Smooth muscle cell (in vitro differentiated cells): ENCODE results near the gene RFNG. TPM values are rescaled to one million over a fixed set of nuclear protein-coding genes. Genes with fewer than 3 reads are reported as not detected.

Experiments used
- DNase-seq: peaks from one replicate; lab custom pipeline; 2025; ENCODE audit not compliant: unreplicated experiment; lab: John Stamatoyannopoulos, UW
- H2AFZ ChIP-seq: fragments of 200-600 bp; sonication (generic); 2 replicates; pipeline ENCODE4 v1.6.0; 2016; ENCODE audit warnings: antibody characterized with exemption, low read depth, mild to moderate bottlenecking
- H3F3A ChIP-seq: fragments of 200-600 bp; sonication (generic); 2 replicates; pipeline ENCODE4 v1.6.0; 2017; ENCODE audit warnings: antibody characterized with exemption, low read depth
- H3K27ac ChIP-seq: fragments of 200-600 bp; sonication (generic); 2 replicates; pipeline ENCODE4 v1.5.1; 2016; ENCODE audit warnings: low read depth, mild to moderate bottlenecking
- H3K27me3 ChIP-seq: fragments of 200-600 bp; sonication (generic); 2 replicates; pipeline ENCODE4 v1.6.1; 2016; ENCODE audit warnings: low read depth, mild to moderate bottlenecking
- H3K36me3 ChIP-seq: fragments of 200-600 bp; sonication (generic); 2 replicates; pipeline ENCODE4 v1.5.1; 2016; ENCODE audit warnings: low read depth
- H3K4me1 ChIP-seq: fragments of 200-600 bp; sonication (generic); 2 replicates; pipeline ENCODE4 v1.5.1; 2016; ENCODE audit warnings: low read depth
- H3K4me2 ChIP-seq: fragments of 200-600 bp; sonication (generic); 2 replicates; pipeline ENCODE4 v1.6.0; 2016; ENCODE audit warnings: mild to moderate bottlenecking
- H3K4me3 ChIP-seq: fragments of 200-600 bp; sonication (generic); 2 replicates; pipeline ENCODE4 v1.5.1; 2016; ENCODE audit warnings: mild to moderate bottlenecking
- H3K79me2 ChIP-seq: fragments of 200-600 bp; sonication (generic); 2 replicates; pipeline ENCODE4 v1.6.0; 2016; ENCODE audit warnings: low read depth, mild to moderate bottlenecking
- H3K9ac ChIP-seq: fragments of 200-600 bp; sonication (generic); 2 replicates; pipeline ENCODE4 v1.6.0; 2016; ENCODE audit warnings: low read depth
- H3K9me3 ChIP-seq: fragments of 200-600 bp; sonication (generic); replicated peaks from 2 replicates; pipeline ENCODE4 v1.5.1; 2016; ENCODE audit warnings: low read depth
- H4K20me1 ChIP-seq: fragments of 200-600 bp; sonication (generic); 2 replicates; pipeline ENCODE4 v1.6.0; 2016; ENCODE audit warnings: low read depth
- CTCF ChIP-seq: fragments of 200-600 bp; sonication (generic); IDR thresholded peaks from 2 replicates; pipeline ENCODE4 v1.5.1; 2017; ENCODE audit warnings: borderline replicate concordance, mild to moderate bottlenecking, antibody characterized with exemption; ENCODE audit not compliant: insufficient read depth, poor library complexity, severe bottlenecking
- WGBS: methylation state at CpG from one replicate; pipeline ENCODE4 v1.1.7; 2016; ENCODE audit warnings: low lambda C conversion rate; 5-methylcytosine and 5-hydroxymethylcytosine counted together
- polyA plus RNA-seq: library from polyadenylated mRNA; unstranded; fragments of >200 nt; fragmentation: Nextera tagmentation; extraction: Ambion mirVana; gene quantifications from 2 replicates; pipeline ENCODE4 v1.2.1, GENCODE V29; 2016
- total RNA-seq: library from RNA; depleted of rRNA; stranded (reverse); fragments of >200 nt; gene quantifications from 2 replicates; pipeline ENCODE4 v1.2.3, GENCODE V29; 2014

RFNG gene
- total and polyA plus RNA-seq, 2 experiments from 2014 or later, result 27.1 to 54.9 TPM

- no peaks in the 10 kb centered on the region for H3K79me2 ChIP-seq
- no peak overlapping the region for H3K27ac ChIP-seq
- no peak overlapping the region for H3K9ac ChIP-seq
- no peak overlapping the region for H2AFZ ChIP-seq
- H3F3A ChIP-seq, result peaks cover 6% of the 10 kb centered on the region
- no peaks in the 10 kb centered on the region for H3K36me3 ChIP-seq
- WGBS, result 96% methylated on average over 31 of the region's 38 CpGs
- no peak overlapping the region for H3K4me3 ChIP-seq
- no peak overlapping the region for H3K4me2 ChIP-seq
- peaks cover 6% of the 10 kb centered on the region for H3K4me1 ChIP-seq
- H3K9me3 ChIP-seq, result no peaks in the 10 kb centered on the region
- no peaks in the 10 kb centered on the region for H4K20me1 ChIP-seq
- no peaks in the 10 kb centered on the region for H3K27me3 ChIP-seq
- no peak for DNase-seq
- TF ChIP-seq CTCF, result no peak
Observed at GRCh38 chr17:82033359-82034085, 18.1 kb downstream of the RFNG start.

- peaks cover 6% of the 10 kb centered on the region for H3F3A ChIP-seq
- peak overlapping the region; percentile 96 for H3K4me2 ChIP-seq
- H3K9me3 ChIP-seq, result no peaks in the 10 kb centered on the region
- H3K79me2 ChIP-seq, result no peaks in the 10 kb centered on the region
- TF ChIP-seq CTCF, result no peak
- no peaks in the 10 kb centered on the region for H3K27me3 ChIP-seq
- 12% methylated on average over 28 of the region's 59 CpGs for WGBS
- H3K27ac ChIP-seq, result no peak overlapping the region
- H3K36me3 ChIP-seq, result no peaks in the 10 kb centered on the region
- no peak overlapping the region for H3K9ac ChIP-seq
- peak overlapping the region; percentile 54 for H3K4me3 ChIP-seq
- no peak for DNase-seq
- no peaks in the 10 kb centered on the region for H4K20me1 ChIP-seq
- peaks cover 6% of the 10 kb centered on the region for H3K4me1 ChIP-seq
- no peak overlapping the region for H2AFZ ChIP-seq
Observed at GRCh38 chr17:82031885-82032627, 19.6 kb downstream of the RFNG start.

GRCh38 chr17:82031303-82031884 is 20.2 kb downstream of the RFNG start, which contains the start of gene RAC3:
Gene RAC3 (plus strand): TSS chr17:82031678. CDS start chr17:82031762, 84 bp downstream.
- no peak within 1 kb of the TSS for H3K27ac ChIP-seq

More at GRCh38 chr17:82031303-82031884, 20.2 kb downstream of the RFNG start, which contains the start of gene RAC3:
- Histone ChIP-seq H3K9me3 (no peaks in the 10 kb centered on the region), H3K79me2 (no peaks in the 10 kb centered on the region), H3K4me2 (peak within 1 kb of the TSS; percentile 98), H3K4me3 (peak within 1 kb of the TSS; percentile 79), H3K4me1 (no peaks in the 10 kb centered on the region), H2AFZ (peak within 1 kb of the TSS; percentile 23), H3K27me3 (no peaks in the 10 kb centered on the region), H3K9ac (no peak within 1 kb of the TSS), H3K36me3 (no peaks in the 10 kb centered on the region), H4K20me1 (no peaks in the 10 kb centered on the region), H3F3A (peaks cover 6% of the 10 kb centered on the region)
- WGBS, result 3% methylated on average over 34 of the region's 96 CpGs
- no peak for TF ChIP-seq CTCF
- DNase-seq, result no peak
